Measurements from ENCODE around the gene PCDHA9. TPM values are rescaled to one million over a fixed set of nuclear protein-coding genes. Genes with fewer than 3 reads are reported as not detected.

The PCDHA9 gene
- total RNA-seq, 4 donors from 2014 or later = under 0.01 to 0.34 (median 0.19) TPM; not detected in 1

DNA sequence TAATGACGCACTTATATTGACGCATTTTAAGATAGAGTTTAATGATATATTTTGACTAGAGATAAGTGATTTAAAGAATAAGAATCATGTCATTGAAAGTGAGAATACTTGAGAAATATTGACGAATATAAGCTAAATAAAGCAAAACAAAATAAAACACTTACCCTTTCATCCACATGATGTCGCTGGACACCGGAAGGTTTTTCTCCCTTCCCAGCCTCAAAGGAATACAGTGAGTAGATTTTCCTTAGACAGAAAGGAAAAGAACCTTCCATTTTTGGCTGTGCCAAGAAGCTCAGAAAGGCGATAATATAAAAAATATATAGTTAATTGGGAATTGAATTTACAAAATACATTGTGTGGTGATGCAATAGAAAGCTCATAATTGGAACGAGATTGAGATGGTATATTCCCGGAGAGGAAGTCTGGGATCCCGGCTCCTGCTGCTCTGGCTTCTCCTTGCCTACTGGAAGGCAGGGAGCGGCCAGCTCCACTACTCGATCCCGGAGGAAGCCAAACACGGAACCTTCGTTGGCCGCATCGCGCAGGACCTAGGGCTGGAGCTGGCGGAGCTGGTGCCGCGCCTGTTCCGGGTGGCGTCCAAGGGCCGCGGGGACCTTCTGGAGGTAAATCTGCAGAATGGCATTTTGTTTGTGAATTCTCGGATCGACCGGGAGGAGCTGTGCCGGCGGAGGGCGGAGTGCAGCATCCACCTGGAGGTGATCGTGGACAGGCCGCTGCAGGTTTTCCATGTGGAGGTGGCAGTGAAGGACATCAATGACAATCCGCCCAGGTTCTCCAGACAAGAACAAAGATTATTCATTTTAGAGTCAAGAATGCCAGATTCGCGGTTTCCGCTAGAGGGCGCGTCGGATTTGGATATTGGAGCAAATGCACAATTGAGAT lies 26.6 kb upstream of the PCDHA9 start, which contains the start of gene PCDHA5:
Gene PCDHA5, plus strand, starts transcription at position 239 of the 906 bp plus-strand sequence.
- TF ChIP-seq, protein P1, sequence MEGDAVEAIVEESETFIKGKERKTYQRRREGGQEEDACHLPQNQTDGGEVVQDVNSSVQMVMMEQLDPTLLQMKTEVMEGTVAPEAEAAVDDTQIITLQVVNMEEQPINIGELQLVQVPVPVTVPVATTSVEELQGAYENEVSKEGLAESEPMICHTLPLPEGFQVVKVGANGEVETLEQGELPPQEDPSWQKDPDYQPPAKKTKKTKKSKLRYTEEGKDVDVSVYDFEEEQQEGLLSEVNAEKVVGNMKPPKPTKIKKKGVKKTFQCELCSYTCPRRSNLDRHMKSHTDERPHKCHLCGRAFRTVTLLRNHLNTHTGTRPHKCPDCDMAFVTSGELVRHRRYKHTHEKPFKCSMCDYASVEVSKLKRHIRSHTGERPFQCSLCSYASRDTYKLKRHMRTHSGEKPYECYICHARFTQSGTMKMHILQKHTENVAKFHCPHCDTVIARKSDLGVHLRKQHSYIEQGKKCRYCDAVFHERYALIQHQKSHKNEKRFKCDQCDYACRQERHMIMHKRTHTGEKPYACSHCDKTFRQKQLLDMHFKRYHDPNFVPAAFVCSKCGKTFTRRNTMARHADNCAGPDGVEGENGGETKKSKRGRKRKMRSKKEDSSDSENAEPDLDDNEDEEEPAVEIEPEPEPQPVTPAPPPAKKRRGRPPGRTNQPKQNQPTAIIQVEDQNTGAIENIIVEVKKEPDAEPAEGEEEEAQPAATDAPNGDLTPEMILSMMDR (IDR thresholded peaks at IDR 0.05; ENCODE audit: low read depth) = no peak

DNA sequence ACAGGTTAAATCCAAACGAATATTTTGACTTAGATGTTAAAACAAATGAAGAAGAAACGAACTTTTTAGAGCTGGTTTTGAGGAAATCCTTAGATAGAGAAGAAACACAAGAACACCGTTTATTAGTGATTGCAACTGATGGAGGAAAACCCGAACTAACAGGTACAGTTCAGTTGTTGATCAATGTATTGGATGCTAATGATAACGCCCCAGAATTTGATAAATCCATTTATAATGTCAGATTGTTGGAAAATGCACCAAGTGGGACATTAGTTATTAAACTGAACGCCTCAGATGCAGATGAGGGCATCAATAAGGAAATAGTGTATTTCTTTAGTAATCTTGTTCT lies 25.9 kb upstream of the PCDHA9 start:
- TF ChIP-seq, protein P1 (IDR thresholded peaks at IDR 0.05; ENCODE audit: low read depth) = no peak

DNA sequence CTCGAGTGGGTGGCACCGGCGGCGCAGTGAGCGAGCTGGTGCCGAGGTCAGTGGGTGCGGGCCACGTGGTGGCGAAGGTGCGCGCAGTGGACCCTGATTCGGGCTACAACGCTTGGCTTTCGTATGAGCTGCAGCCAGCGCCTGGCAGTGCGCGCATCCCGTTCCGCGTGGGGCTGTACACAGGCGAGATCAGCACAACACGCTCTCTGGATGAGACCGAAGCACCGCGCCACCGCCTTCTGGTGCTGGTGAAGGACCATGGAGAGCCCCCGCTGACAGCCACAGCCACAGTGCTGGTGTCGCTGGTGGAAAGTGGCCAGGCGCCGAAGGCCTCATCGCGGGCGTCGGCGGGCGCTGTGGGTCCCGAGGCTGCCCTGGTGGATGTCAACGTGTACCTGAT lies 24.7 kb upstream of the PCDHA9 start:
- TF ChIP-seq, protein P1 (IDR thresholded peaks at IDR 0.05; ENCODE audit: low read depth) = no peak

DNA sequence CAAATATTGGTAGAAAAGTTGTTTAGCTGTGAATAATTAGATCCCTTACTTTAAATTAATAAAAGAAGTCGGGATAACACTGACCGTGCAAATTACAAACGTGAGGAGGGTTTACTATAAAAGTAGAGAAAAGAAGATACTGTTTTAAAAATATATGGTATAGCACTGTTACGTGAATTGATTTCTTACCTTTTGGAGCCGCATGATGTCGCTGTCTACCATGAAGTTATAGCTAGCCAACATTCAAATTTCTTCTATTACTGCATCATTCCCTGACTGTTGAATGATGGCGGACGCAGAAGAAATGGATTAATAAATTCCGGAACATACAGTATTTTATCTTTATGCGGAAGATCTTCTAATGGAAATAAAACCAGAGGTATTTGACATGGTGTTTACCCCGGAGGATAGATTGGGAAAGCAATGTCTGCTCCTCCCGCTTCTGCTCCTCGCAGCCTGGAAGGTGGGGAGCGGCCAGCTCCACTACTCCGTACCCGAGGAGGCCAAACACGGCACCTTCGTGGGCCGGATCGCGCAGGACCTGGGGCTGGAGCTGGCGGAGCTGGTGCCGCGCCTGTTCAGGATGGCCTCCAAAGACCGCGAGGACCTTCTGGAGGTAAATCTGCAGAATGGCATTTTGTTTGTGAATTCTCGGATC lies 20.3 kb upstream of the PCDHA9 start, which contains the start of gene PCDHA6:
Gene PCDHA6, plus strand, starts transcription at position 257 of the 658 bp plus-strand sequence. Its CDS starts 132 bp downstream, at position 389.
- TF ChIP-seq, protein P1 (IDR thresholded peaks at IDR 0.05; ENCODE audit: low read depth) = no peak

DNA sequence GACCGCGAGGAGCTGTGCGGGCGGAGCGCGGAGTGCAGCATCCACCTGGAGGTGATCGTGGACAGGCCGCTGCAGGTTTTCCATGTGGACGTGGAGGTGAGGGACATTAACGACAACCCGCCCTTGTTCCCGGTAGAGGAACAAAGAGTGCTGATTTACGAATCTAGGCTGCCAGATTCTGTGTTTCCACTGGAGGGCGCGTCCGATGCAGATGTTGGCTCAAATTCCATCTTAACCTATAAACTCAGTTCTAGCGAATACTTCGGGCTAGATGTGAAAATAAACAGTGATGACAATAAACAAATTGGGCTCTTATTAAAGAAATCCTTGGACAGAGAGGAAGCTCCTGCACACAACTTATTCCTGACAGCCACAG lies 19.8 kb upstream of the PCDHA9 start:
- TF ChIP-seq, protein P1 (IDR thresholded peaks at IDR 0.05; ENCODE audit: low read depth) = no peak

DNA sequence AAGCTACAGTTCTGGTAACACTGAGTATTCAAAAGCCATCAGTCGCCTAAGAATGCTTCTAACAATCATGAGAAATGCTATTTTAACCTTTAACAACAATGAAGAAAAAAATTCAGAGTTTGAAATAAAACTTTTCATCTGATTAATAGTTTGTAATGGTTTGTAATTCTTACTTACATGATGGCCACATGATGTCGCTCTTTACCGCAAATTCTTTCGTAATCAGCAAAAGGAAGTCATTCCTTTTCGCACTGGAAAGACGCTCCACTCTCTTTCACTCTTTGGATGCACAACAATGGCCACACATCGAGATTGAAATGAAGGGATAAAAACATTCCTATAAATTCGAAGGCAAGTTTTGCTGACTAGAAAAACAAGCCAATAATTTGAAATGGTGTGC lies 14.2 kb upstream of the PCDHA9 start, which contains the start of gene PCDHA7:
Gene PCDHA7, plus strand, starts transcription at position 277 of the 400 bp plus-strand sequence. Its CDS starts 115 bp downstream, at position 392.
- TF ChIP-seq, protein P1 (IDR thresholded peaks at IDR 0.05; ENCODE audit: low read depth) = no peak

Measured in subcutaneous adipose tissue (tissue), 4 donors.